Liver (tissue), 3 donors: ENCODE measurements around the gene PGBD5.

Source experiments
- ATF3 ChIP-seq: IDR thresholded peaks from 2 replicates; pipeline ENCODE4 v1.6.1; 2016; ENCODE audit warnings: antibody characterized with exemption
- CTCF ChIP-seq: fragments of 150-350 bp; IDR thresholded peaks from 2 replicates; pipeline ENCODE4 v1.5.1; 2017; ENCODE audit warnings: improper control_type of control experiment, low read depth, low read length; ENCODE audit not compliant: missing input control
- EGR1 ChIP-seq, 2 donors: IDR thresholded peaks; 2 replicates each; pipeline ENCODE4 v1.6.1; 2016 to 2018; ENCODE audit warnings: antibody characterized with exemption in 2 of 2, low read depth in 2 of 2
- GABPA ChIP-seq, 2 donors: IDR thresholded peaks in 1 of 2; conservative IDR thresholded peaks in 1 of 2; 2 replicates each; pipeline ENCODE4 v1.6.1; 2016; ENCODE audit warnings: antibody characterized with exemption in 2 of 2, mild to moderate bottlenecking in 1 of 2, moderate library complexity in 1 of 2
- HNF4A ChIP-seq, 2 donors: conservative IDR thresholded peaks; 2 replicates each; pipeline ENCODE4 v1.6.1; 2016; ENCODE audit warnings: antibody characterized with exemption in 2 of 2, mild to moderate bottlenecking in 2 of 2
- JUND ChIP-seq, 2 donors: IDR thresholded peaks; 2 replicates each; pipeline ENCODE4 v1.6.1; 2016; ENCODE audit warnings: antibody characterized with exemption in 2 of 2
- NR2F2 ChIP-seq: IDR thresholded peaks from 2 replicates; pipeline ENCODE4 v1.6.1; 2016; ENCODE audit warnings: antibody characterized with exemption
- RAD21 ChIP-seq, 2 donors: IDR thresholded peaks; 2 replicates each; pipeline ENCODE4 v1.6.1; 2016; ENCODE audit warnings: antibody characterized with exemption in 2 of 2, mild to moderate bottlenecking in 2 of 2
- REST ChIP-seq: IDR thresholded peaks from 2 replicates; pipeline ENCODE4 v1.6.1; 2016; ENCODE audit warnings: antibody characterized with exemption, mild to moderate bottlenecking
- SP1 ChIP-seq: IDR thresholded peaks from 2 replicates; pipeline ENCODE4 v1.6.1; 2018; ENCODE audit warnings: antibody characterized with exemption, mild to moderate bottlenecking
- TAF1 ChIP-seq: conservative IDR thresholded peaks from 2 replicates; pipeline ENCODE4 v1.6.1; 2016; ENCODE audit warnings: antibody characterized with exemption, mild to moderate bottlenecking
- YY1 ChIP-seq: IDR thresholded peaks from 2 replicates; pipeline ENCODE4 v1.6.1; 2016; ENCODE audit warnings: antibody characterized with exemption, mild to moderate bottlenecking
- donor health status: healthy.
- donor health status: healthy.

- TF ChIP-seq ATF3, result no peak
- TF ChIP-seq TAF1, result no peak
- TF ChIP-seq CTCF, result no peak
- no peak for TF ChIP-seq EGR1 (IDR thresholded peaks at IDR 0.05; ENCODE audit: low read depth in 2 of 2)
- TF ChIP-seq RAD21 (IDR thresholded peaks at IDR 0.05), result no peak
- no peak for TF ChIP-seq HNF4A (conservative IDR thresholded peaks at IDR 0.05)
- no peak for TF ChIP-seq JUND (IDR thresholded peaks at IDR 0.05)
- TF ChIP-seq SP1, result no peak
- no peak for TF ChIP-seq YY1
- no peak for TF ChIP-seq REST
- no peak for TF ChIP-seq NR2F2
- no peak for TF ChIP-seq GABPA (IDR thresholded peaks at IDR 0.05 in 1 of 2, conservative IDR thresholded peaks at IDR 0.05 in 1 of 2)
Measured at GRCh38 chr1:230295367-230295766, 130.8 kb downstream of the PGBD5 start.
